Stimulated activated CD8-positive, alpha-beta memory T cell treated with anti-CD3 and anti-CD28 coated beads, Interleukin-7, amount 100 ng/mL, for 24 hours (primary cell): ENCODE results near the gene USP14.

Experiments
- DNase-seq: peaks from one replicate; pipeline ENCODE4 v3.0.0-alpha.2; 2020; ENCODE audit warnings: low read depth

Gene USP14

DNA sequence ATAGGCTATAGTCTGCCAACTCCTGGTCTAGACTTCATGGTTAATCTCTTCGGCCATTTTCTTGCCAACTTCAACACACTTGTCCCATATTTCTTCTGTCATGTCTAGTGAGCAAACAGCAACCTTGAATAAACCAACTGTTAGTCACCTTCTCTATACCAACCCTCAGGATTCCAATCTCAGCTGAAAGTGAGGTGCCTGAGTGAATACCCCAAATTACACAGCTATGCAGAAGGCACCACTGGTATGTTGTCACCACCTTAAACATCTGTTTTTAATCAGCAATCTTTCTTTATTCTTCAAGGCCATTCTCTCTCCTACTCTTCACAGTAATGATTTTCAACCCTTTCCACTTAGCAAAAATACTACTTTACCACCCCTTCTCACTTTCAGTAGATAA is 70.2 kb downstream of the USP14 start:
- no peak for DNase-seq

DNA sequence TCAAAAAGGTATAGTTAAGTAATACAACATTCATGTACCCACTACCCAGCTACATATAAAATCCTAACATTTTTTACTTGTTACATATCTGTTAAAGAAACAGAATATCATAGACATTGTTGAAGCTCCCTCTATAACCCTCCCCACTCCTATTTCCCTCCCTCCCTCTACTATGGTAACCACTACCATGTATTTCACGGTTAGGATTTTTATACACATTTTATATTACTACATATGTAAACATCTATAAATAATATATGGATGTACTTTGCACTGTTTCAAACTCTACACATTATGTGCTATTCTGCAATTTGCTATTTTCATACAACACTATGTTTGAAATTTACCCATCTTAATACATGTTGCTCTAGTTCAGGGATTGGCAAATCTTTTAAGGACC is 73.2 kb downstream of the USP14 start:
- no peak for DNase-seq

- DNase-seq: no peak
These were observed 81.8 kb downstream of the USP14 start for GRCh38 chr18:240175-240574.

DNA sequence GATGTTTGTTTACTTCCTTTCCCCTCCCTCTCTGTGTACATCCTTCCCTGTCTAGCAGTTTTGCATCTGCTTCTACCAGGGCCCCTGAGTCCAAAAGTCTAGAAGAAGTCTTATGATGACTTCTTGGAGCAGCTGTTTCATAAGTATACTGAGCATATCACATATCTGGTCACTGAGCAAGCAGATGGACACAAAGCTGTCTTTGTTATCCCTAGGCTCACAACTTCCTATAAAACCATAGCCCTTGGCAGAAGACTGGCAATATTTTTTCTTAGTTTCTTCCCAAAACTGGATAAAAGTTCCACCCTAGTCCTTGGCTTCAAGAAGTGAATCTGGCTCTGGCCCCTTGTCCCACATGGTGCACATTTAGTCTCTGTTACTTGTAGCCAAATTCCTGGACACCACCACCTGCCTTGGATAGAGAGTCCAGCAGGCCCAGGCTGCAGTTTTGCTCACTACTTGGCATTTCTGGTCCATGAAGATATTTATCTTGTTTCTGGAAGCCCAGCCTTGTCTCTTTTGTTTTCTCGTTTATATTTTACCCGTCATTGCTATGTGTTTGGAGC is 87.0 kb downstream of the USP14 start:
- DNase-seq: no peak

- no peak for DNase-seq
These were observed 89.7 kb downstream of the USP14 start for GRCh38 chr18:248053-248452.

DNA sequence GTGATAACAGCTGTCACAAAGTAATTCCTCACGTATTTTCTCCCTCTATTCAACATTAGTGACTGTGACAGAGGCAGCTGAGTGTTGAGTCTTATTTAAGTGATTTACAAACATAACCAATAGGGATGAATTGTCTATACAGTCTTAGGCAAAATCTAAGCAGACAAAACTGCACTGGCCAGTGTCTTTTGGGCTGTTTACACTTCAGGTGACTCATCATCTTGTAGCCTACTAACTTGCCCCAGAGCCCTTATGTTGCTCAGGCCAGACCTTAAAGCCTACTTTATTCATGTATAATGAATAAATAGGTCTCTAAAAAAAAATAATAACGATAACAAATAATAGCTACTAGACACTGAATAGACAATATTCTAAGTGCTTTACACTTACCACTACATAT is 92.3 kb downstream of the USP14 start:
- DNase-seq: no peak

DNA sequence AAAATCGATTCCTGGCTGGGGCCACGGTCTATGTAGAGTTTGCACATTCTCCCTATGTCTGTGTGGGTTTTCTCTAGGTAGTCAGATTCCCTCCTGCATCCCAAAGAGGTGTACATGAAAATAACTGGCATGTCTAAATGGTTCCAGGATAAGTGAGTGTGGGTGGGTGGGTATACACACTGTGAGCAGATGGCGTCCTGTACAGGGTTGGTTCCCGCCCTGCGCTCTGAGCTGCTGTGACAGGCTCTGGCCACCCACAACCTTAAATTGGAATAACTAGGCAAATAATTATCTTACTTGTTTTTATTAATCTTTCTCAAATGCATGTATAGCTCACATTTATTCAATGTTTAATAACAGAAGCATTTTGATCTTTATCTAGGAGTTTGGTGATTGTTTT is 93.2 kb downstream of the USP14 start:
- DNase-seq: no peak

GRCh38 chr18:253121-253520 is 94.8 kb downstream of the USP14 start:
- DNase-seq: no peak

- no peak for DNase-seq
These were observed 96.8 kb downstream of the USP14 start for GRCh38 chr18:255171-255570.

GRCh38 chr18:260547-260946 is 102.2 kb downstream of the USP14 start:
- no peak for DNase-seq

DNA sequence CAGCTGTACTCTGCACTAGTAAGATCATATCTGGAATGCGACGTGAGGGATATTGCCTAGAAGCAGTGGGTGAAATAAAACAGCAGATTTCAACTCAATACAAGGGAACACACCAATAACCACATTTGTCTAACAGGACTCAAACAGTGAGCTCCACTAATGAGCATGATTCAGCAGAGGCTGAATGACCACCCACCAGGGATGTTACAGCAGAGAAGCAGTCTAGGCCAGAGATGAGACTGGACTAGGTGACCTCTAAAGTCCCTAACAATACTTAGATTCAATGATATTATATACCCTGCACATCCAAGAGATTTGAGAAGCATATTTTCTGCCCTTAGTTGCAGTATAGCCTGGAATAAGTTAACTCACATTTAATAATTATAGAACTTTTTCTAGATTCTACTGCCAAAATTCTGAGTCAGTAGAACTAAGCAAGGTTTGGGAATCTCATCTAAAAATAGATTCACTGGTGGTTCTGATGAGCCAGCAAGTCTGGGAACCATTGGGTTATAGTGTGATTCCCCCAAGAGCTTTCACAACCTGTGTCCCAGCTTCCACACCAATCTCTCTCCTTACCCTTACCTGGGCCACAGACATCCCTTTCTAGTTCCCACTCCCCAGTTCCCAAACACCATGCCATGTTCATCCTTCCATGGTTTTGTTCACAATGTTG is 103.2 kb downstream of the USP14 start:
- DNase-seq: no peak
